Measurements from ENCODE around the gene TCIRG1.

The TCIRG1 gene

GRCh38 chr11:68048681-68049508, 10.1 kb downstream of the TCIRG1 start:
- no peak for ATAC-seq
- Mint-ChIP-seq H3K4me1 (no peaks in the 10 kb centered on the region), H3K4me3 (no peak overlapping the region), H3K9me3 (no peaks in the 10 kb centered on the region), H3K27ac (peak overlapping the region in 1 of 2 donors; percentile 63), H3K27me3 (no peaks in the 10 kb centered on the region)
- no peak for DNase-seq

GRCh38 chr11:68049509-68050370, 10.9 kb downstream of the TCIRG1 start:
- H3K4me1 Mint-ChIP-seq: no peaks in the 10 kb centered on the region
- H3K4me3 Mint-ChIP-seq: no peak overlapping the region
- H3K9me3 Mint-ChIP-seq: no peaks in the 10 kb centered on the region
- peak overlapping the region in 1 of 2 donors; percentile 71 for H3K27ac Mint-ChIP-seq
- DNase-seq (no peak), ATAC-seq (peak; percentile 4)
- H3K27me3 Mint-ChIP-seq: no peaks in the 10 kb centered on the region

DNA sequence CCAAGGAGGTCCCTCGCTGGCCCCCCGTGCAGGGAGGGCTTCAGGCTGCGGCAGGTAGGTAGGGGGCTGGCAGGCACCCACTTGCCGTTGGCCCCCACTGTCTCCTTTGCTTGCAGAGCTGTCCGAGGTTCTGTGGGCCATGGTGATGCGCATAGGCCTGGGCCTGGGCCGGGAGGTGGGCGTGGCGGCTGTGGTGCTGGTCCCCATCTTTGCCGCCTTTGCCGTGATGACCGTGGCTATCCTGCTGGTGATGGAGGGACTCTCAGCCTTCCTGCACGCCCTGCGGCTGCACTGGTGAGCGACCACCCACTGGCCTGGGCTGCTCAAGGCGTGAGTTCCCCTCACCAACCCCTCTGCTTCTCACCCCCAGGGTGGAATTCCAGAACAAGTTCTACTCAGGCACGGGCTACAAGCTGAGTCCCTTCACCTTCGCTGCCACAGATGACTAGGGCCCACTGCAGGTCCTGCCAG, 11.6 kb downstream of the TCIRG1 start:
- DNase-seq (no peak), ATAC-seq (no peak)
- Mint-ChIP-seq H3K4me1 (no peaks in the 10 kb centered on the region), H3K27ac (peak overlapping the region in 1 of 2 donors; percentile 71), H3K27me3 (no peaks in the 10 kb centered on the region), H3K4me3 (no peak overlapping the region), H3K9me3 (no peaks in the 10 kb centered on the region)

DNA sequence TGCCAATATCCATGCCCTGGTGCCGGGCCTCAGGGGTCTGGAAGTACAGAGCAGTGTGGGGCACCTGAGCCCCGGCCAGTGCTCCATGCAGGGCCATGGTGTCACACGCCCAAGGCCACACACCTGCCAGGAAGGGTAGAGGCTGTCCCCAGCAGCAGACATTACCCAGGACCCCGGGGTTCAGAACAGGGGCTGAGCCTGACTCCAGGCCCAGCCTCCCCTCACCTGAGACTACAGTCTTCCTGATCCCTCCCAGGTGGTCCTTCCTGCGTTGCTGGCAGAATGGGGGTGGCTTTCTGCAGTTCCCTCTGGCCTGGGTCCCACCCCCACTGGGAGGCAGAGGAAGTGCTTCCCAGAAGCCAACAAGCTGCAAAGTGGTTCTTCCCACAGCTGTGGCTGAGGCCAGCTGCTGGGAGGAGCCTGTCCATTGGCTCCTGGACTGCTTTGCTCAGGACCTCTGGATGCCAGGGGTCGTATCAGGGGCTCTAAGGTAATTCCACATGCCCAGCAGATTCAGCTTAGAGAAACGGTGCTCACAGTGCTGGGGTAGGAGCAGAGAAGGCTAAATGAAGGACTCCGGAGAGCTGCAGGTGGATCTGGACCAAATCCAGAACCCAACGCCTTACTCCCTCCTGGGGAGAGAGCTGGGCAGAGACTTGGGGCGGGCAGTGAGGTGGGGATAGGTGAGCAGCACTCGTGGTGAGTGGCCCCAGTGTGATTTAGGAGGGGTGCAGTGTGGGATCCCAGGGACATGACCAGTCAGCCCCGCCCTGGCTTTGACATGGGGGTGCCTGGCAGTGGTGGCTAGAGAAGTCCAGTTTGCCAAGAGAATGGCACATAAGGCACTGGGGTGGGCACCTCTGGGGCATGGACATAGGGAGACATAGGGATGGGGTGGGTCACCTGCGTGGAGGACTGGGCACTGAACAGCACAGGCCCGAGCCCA, 12.6 kb downstream of the TCIRG1 start:
- ATAC-seq (peak; percentile 13), DNase-seq (no peak)
- H3K9me3 Mint-ChIP-seq: no peaks in the 10 kb centered on the region
- no peaks in the 10 kb centered on the region for H3K27me3 Mint-ChIP-seq
- no peak overlapping the region for H3K4me3 Mint-ChIP-seq
- H3K4me1 Mint-ChIP-seq: no peaks in the 10 kb centered on the region
- peak overlapping the region; percentile 0 to 59 for H3K27ac Mint-ChIP-seq

DNA sequence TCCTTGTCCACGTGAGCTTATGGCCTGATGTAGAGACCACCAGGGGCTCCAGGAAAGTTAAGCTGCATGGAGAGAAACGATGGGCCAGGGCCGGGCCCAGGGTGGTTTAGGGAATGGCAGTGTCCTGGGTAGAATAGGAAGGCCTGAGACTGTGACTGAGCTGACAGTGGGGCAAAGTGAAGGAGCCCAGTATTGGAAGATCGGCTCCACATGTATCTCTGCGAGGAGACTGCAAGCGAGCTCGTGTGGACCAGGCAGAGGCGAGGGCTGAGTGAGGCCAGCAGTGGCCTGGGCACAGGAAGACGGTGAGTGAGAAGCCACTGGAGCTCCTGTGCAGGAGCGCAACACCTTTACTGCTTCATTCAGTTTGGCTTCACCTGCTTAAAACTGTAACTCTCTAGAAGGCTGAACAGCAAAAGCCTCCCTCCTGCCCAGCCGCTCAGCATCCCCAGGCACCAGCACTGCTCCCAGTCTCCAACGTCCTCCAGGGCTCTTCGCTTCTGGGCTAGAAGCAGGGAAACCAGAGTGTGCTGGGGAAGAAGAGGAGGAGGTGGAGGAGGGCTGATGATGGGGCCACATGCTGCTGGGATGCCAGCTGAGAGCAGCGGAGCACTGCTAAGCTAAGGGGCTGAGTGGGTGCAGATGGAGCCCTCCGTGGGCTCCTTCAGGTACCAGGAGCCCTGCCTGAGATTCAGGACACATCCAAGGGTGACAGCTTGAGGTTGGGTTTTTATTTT, 13.5 kb downstream of the TCIRG1 start:
- DNase-seq (no peak), ATAC-seq (no peak)
- H3K27me3 Mint-ChIP-seq: no peaks in the 10 kb centered on the region
- H3K4me1 Mint-ChIP-seq: no peaks in the 10 kb centered on the region
- no peak overlapping the region for H3K27ac Mint-ChIP-seq
- no peak overlapping the region for H3K4me3 Mint-ChIP-seq
- no peaks in the 10 kb centered on the region for H3K9me3 Mint-ChIP-seq

DNA sequence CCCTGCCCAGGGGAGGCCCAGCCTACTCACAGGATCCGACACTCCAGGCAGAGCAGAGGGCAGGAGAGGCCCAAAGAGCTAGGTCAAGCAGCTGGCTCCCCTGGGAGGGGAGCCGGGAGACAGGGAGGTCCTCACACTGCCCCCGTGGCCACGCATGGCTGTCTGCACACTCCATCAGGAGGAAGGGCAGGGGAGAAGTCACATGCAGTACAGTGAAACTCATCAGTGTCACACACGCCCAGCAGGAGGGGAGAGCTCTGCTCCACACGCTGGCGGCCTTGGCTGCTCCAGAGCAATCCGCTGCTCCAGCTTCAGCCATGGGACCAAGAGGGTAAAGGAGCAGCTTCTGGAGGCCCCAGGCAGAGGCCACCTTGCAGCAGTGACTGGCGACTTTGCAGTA, 14.3 kb downstream of the TCIRG1 start:
- H3K27ac Mint-ChIP-seq: peak overlapping the region in 1 of 2 donors; percentile 39
- ATAC-seq: no peak
- no peak for DNase-seq

GRCh38 chr11:68053981-68054812, 15.4 kb downstream of the TCIRG1 start:
- H3K4me3 Mint-ChIP-seq: no peak overlapping the region
- H3K27ac Mint-ChIP-seq: peak overlapping the region in 1 of 2 donors; percentile 75
- H3K27me3 Mint-ChIP-seq: no peaks in the 10 kb centered on the region
- no peak for DNase-seq
- no peaks in the 10 kb centered on the region for H3K9me3 Mint-ChIP-seq
- H3K4me1 Mint-ChIP-seq: no peaks in the 10 kb centered on the region
- ATAC-seq: peak; percentile 9

More for the DNA sequence above, 14.3 kb downstream of the TCIRG1 start:
- H3K4me3 Mint-ChIP-seq: no peak overlapping the region
- no peaks in the 10 kb centered on the region for H3K4me1 Mint-ChIP-seq
- H3K9me3 Mint-ChIP-seq: no peaks in the 10 kb centered on the region
- no peaks in the 10 kb centered on the region for H3K27me3 Mint-ChIP-seq

DNA sequence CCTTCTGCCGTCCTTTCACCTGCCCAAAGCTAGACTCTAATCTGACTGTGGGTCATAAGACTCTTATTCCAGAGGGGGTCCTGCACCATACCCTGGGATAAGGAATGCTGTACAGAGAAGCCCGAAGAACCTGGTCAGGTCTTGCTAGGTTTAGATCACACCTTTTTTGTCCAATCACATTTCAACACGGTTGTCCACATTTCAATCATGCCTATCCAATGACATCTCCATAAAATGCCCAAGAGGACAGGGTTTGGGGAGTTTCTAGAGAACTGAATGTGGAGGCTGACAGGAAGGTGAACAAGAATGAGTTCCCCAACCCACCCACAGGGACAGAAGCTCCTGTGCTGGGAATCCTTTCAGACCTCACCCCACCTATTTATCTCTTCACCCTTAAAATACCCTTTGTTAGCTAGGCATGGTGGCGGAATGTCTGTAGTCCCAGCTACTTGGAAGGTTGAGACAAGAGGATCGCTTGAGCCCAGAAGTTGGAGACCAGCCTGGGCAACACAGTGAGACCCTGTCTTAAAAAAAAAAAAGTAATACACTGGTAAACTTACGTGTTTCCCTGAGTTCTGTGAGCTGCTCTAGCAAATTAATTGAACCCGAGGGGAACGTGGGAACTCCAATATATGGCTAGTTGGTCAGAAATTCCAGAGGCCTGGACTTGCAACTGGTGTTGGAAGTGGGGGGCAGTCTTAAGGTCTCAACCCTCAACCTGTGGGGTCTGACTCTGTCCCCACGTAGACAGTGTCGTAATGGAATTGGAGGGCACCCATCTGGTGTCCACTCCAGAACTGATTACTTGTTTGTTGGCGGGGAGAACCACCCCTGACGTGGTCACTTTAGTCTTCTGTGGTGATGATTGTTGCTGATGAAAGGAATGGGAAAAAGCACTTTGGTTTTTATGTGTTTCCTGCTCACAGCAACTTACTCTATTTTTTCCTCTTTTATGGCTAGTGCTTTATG, 17.8 kb downstream of the TCIRG1 start:
- DNase-seq (no peak), ATAC-seq (no peak)
- H3K4me3 Mint-ChIP-seq: no peak overlapping the region
- no peaks in the 10 kb centered on the region for H3K9me3 Mint-ChIP-seq
- no peaks in the 10 kb centered on the region for H3K27me3 Mint-ChIP-seq
- H3K27ac Mint-ChIP-seq: no peak overlapping the region
- no peaks in the 10 kb centered on the region for H3K4me1 Mint-ChIP-seq

DNA sequence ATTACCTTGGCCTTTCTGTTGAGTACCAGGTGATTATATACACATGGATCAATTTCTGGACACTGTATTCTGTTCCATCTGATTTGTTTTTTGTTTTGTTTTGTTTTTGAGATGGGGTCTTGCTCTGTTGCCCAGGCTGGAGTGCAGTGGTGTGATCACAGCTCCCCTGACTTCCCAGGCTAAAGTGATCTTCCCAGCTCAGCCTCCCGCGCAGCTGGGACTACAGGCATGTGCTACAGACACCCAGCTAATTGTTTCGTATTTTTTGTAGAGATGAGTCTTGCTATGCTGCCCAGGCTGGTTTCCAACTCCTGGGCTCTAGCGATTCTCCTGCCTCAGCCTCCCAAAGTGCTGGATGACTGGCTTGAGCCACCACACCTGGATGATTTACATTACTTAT, 19.0 kb downstream of the TCIRG1 start:
- Mint-ChIP-seq H3K27ac (no peak overlapping the region), H3K9me3 (no peaks in the 10 kb centered on the region), H3K4me3 (no peak overlapping the region), H3K4me1 (no peaks in the 10 kb centered on the region), H3K27me3 (no peaks in the 10 kb centered on the region)
- ATAC-seq (no peak), DNase-seq (no peak)

DNA sequence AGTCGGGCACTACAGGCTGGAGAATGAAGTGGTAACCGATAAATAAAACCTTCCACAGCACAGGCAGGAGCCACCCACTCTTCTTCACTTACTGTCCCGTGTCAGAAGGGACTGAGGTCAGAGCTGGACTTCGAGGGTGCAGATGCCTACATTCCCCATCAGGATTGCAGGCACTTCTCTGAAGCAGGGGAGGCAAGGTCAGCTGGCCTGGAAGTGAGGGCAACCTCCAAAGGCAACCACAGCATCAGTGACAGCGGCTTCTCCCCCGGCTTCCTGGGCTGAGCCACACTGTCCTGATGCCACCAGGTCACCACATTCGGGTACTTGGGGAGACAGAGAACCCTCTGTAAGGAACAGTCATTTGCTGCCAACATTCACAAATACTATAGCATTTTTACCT, 22.7 kb downstream of the TCIRG1 start:
- ATAC-seq (no peak), DNase-seq (no peak)
- Mint-ChIP-seq H3K9me3 (no peaks in the 10 kb centered on the region), H3K27me3 (no peaks in the 10 kb centered on the region), H3K4me1 (no peaks in the 10 kb centered on the region), H3K27ac (no peak overlapping the region), H3K4me3 (no peak overlapping the region)

GRCh38 chr11:68064926-68065325, 26.1 kb downstream of the TCIRG1 start:
- Mint-ChIP-seq H3K9me3 (no peaks in the 10 kb centered on the region), H3K4me1 (no peaks in the 10 kb centered on the region), H3K27ac (peak overlapping the region in 1 of 2 donors; percentile 7), H3K4me3 (no peak overlapping the region), H3K27me3 (no peaks in the 10 kb centered on the region)
- DNase-seq: no peak
- no peak for ATAC-seq

DNA sequence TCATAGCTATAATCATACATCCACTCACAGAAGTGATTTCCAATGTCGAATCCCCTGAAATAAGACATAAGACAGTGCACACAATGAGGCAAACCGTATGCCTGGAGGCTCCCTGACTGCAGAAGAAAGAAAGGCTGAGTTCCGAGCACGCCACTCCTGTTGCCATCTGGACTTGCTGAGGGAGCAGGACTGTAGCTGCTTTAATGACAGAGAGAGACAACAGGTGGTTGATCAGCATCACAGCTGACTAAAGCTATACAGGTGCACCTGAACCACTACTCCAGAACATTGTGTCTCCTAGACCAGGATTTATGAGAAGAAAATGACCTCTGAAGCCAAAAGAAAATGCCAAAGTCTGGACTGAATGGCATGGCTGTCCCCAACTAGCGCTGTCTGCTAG, 27.0 kb downstream of the TCIRG1 start:
- no peaks in the 10 kb centered on the region for H3K9me3 Mint-ChIP-seq
- no peak overlapping the region for H3K4me3 Mint-ChIP-seq
- H3K27me3 Mint-ChIP-seq: no peaks in the 10 kb centered on the region
- no peak overlapping the region for H3K27ac Mint-ChIP-seq
- DNase-seq: no peak
- no peaks in the 10 kb centered on the region for H3K4me1 Mint-ChIP-seq
- ATAC-seq: no peak

DNA sequence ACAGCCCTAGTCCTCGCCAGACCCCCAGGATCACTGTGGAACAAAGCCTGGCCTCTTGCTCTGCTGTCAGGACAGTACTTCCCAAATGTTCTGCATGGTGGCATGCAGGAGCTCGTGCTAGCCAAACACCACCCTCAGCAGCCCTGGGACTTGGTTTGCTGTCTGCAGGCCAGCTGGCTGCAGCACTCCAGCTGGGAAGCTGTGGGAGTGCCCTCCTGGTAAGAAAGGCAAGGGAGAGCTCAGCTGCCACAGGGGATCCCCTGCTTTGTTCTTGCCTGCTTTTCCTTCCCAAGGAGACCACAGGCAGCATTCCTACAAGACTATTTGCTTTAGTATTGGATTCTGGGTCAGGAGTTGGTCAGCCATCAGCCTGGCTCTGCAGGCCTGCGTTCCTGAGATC, 27.9 kb downstream of the TCIRG1 start:
- Mint-ChIP-seq H3K27me3 (no peaks in the 10 kb centered on the region), H3K9me3 (no peaks in the 10 kb centered on the region), H3K4me3 (no peak overlapping the region), H3K27ac (no peak overlapping the region), H3K4me1 (no peaks in the 10 kb centered on the region)
- ATAC-seq (no peak), DNase-seq (no peak)
